CD4-positive, alpha-beta T cell (primary cell): Measurements from ENCODE around the gene DUSP18. TPM values are rescaled to one million over a fixed set of nuclear protein-coding genes. Genes with fewer than 3 reads are reported as not detected.

Experiments used
- ATAC-seq: fragments of 200-7000 bp; cut with Tn5 transposase; one replicate; pipeline ENCODE4 v1.10.0; 2022; ENCODE audit warnings: mild to moderate bottlenecking; ENCODE audit not compliant: poor library complexity
- CTCF ChIA-PET: fragments of 350-600 bp; sonication (Branson Sonifier 250); formaldehyde crosslinking; loops from one replicate; lab custom pipeline; 2021; ENCODE audit warnings: antibody characterized with exemption, inconsistent platforms; lab: Charles Lee
- POLR2A ChIA-PET: fragments of 350-600 bp; sonication (Branson Sonifier 250); formaldehyde crosslinking; loops from one replicate; lab custom pipeline; 2021; ENCODE audit warnings: antibody characterized with exemption, inconsistent platforms; lab: Charles Lee
- DNase-seq, 14 experiments: peaks; one replicate each; pipeline ENCODE4 v3.0.0-alpha.2; 2013 to 2020; ENCODE audit warnings: mixed read lengths in 2 of 14
- H3K27ac ChIP-seq, 2 donors: one replicate each; pipeline versions ENCODE4 v1.5.1 to v1.7.0; 2013; ENCODE audit warnings: low read length in 2 of 2, low read depth in 1 of 2, mild to moderate bottlenecking in 1 of 2
- H3K27me3 ChIP-seq, 2 experiments: 1 replicate in 1 of 2; 2 replicates in 1 of 2; pipeline versions ENCODE4 v1.6.1 to v1.7.0; 2013; ENCODE audit warnings: low read length in 2 of 2, control low read depth in 1 of 2, mild to moderate bottlenecking in 1 of 2, moderate library complexity in 1 of 2; ENCODE audit not compliant: insufficient read depth in 2 of 2, control insufficient read depth in 1 of 2
- H3K36me3 ChIP-seq: one replicate; pipeline ENCODE4 v1.6.1; 2013; ENCODE audit warnings: low read length, control low read depth; ENCODE audit not compliant: insufficient read depth
- H3K4me1 ChIP-seq: one replicate; pipeline ENCODE4 v1.6.1; 2013; ENCODE audit warnings: low read length, control low read depth; ENCODE audit not compliant: insufficient read depth
- H3K4me3 ChIP-seq: one replicate; pipeline ENCODE4 v1.5.1; 2013; ENCODE audit warnings: mild to moderate bottlenecking, low read length, moderate library complexity
- H3K9me3 ChIP-seq, 2 experiments: 1 replicate in 1 of 2; 2 replicates in 1 of 2; pipeline versions ENCODE4 v1.6.1 to v1.7.0; 2013; ENCODE audit warnings: low read length in 2 of 2, mild to moderate bottlenecking in 2 of 2, control low read depth in 1 of 2, moderate library complexity in 1 of 2; ENCODE audit not compliant: control insufficient read depth in 1 of 2, insufficient read depth in 1 of 2
- H3K27ac Mint-ChIP-seq: one replicate; pipeline ENCODE4 v1.8.0; 2020; ENCODE audit warnings: mixed read lengths
- H3K27me3 Mint-ChIP-seq: one replicate; pipeline ENCODE4 v1.8.0; 2021; ENCODE audit warnings: mixed read lengths
- H3K36me3 Mint-ChIP-seq: one replicate; pipeline ENCODE4 v1.8.0; 2021; ENCODE audit warnings: low read depth, mixed read lengths
- H3K4me1 Mint-ChIP-seq: one replicate; pipeline ENCODE4 v1.8.0; 2021; ENCODE audit warnings: low read depth, mixed read lengths
- H3K4me3 Mint-ChIP-seq: one replicate; pipeline ENCODE4 v1.8.0; 2020; ENCODE audit warnings: mild to moderate bottlenecking, mixed read lengths
- H3K9me3 Mint-ChIP-seq: one replicate; pipeline ENCODE4 v1.8.0; 2020; ENCODE audit warnings: mixed read lengths
- CTCF ChIP-seq: fragments of 200-600 bp; IDR thresholded peaks from one replicate; pipeline ENCODE4 v1.8.0; 2022; ENCODE audit warnings: antibody characterized with exemption, mild to moderate bottlenecking
- intact Hi-C, 2 experiments: fragments of 100-400 bp; cut with DNase I in 1 of 2; cut with micrococcal nuclease in 1 of 2; formaldehyde crosslinking; loops; one replicate each; pipeline versions ENCODE4 v1.15.1 to v1.9.0; 2023 to 2025; cut with DNase I, micrococcal nuclease
- total RNA-seq, 174 experiments: library from RNA in 2 of 174; stranded (reverse) in 2 of 174; gene quantifications; one replicate each; pipeline ENCODE4 v1.2.3 and lab custom pipeline; 2021 to 2026

The DUSP18 gene
- total RNA-seq, 2 experiments from 2014 or later: 5.7 to 6.2 TPM

- Mint-ChIP-seq H3K9me3 (no peaks in the 10 kb centered on the region), H3K27me3 (no peaks in the 10 kb centered on the region), H3K27ac (no peak overlapping the region), H3K36me3 (peaks cover 54% of the 10 kb centered on the region), H3K4me1 (peaks cover 13% of the 10 kb centered on the region), H3K4me3 (no peak overlapping the region)
- no peaks in the 10 kb centered on the region for H3K27me3 ChIP-seq
- H3K4me1 ChIP-seq: peaks cover 14% of the 10 kb centered on the region
- H3K36me3 ChIP-seq: peaks cover 31% of the 10 kb centered on the region
- CTCF ChIA-PET: interaction anchor here (1.9 kb wide), 1 partner anchor 28 kb away, joined by 5 read pairs; no protein-coding TSS in a partner anchor
- H3K9me3 ChIP-seq: no peaks in the 10 kb centered on the region
- ATAC-seq: no peak
- no peak for TF ChIP-seq CTCF
- no peak overlapping the region for H3K27ac ChIP-seq
- intact Hi-C loops: loop anchor here in 1 of 2 experiments (10.0 kb wide), 1 partner anchor 423 kb away; the partner anchor contains the start of gene SMTN
- DNase-seq: no peak
- POLR2A ChIA-PET: no interaction called here
- H3K4me3 ChIP-seq: no peak overlapping the region
Observed at GRCh38 chr22:30662040-30662439, 5.6 kb downstream of the DUSP18 start.

- Histone ChIP-seq H3K4me3 (no peak overlapping the region), H3K27me3 (no peaks in the 10 kb centered on the region), H3K36me3 (peaks cover 7% of the 10 kb centered on the region), H3K27ac (no peak overlapping the region), H3K4me1 (no peaks in the 10 kb centered on the region), H3K9me3 (no peaks in the 10 kb centered on the region)
- DNase-seq (no peak), ATAC-seq (no peak)
- Mint-ChIP-seq H3K27ac (no peak overlapping the region), H3K4me3 (no peak overlapping the region), H3K4me1 (no peaks in the 10 kb centered on the region), H3K9me3 (no peaks in the 10 kb centered on the region), H3K36me3 (peaks cover 18% of the 10 kb centered on the region), H3K27me3 (no peaks in the 10 kb centered on the region)
- no peak for TF ChIP-seq CTCF
- intact Hi-C loops: no loop called here
- POLR2A ChIA-PET: interaction anchor here (1.3 kb wide), 1 partner anchor 22 kb away, joined by 4 read pairs; no protein-coding TSS in a partner anchor
- CTCF ChIA-PET: no interaction called here
Observed at GRCh38 chr22:30655532-30655931, 12.1 kb downstream of the DUSP18 start.

- H3K36me3 Mint-ChIP-seq: peaks cover 6% of the 10 kb centered on the region
- H3K4me1 Mint-ChIP-seq: peaks cover under 1% of the 10 kb centered on the region
- no peak overlapping the region for H3K4me3 ChIP-seq
- intact Hi-C loops: no loop called here
- H3K9me3 ChIP-seq: no peaks in the 10 kb centered on the region
- no peaks in the 10 kb centered on the region for H3K9me3 Mint-ChIP-seq
- H3K4me3 Mint-ChIP-seq: no peak overlapping the region
- ChIA-PET POLR2A (interaction anchor here (1.3 kb wide), 1 partner anchor 21 kb away, joined by 4 read pairs; no protein-coding TSS in a partner anchor), CTCF (no interaction called here)
- H3K27me3 ChIP-seq: no peaks in the 10 kb centered on the region
- ATAC-seq (no peak), DNase-seq (no peak)
- H3K27ac Mint-ChIP-seq: no peak overlapping the region
- no peaks in the 10 kb centered on the region for H3K36me3 ChIP-seq
- no peak for TF ChIP-seq CTCF
- no peaks in the 10 kb centered on the region for H3K27me3 Mint-ChIP-seq
- peaks cover 4% of the 10 kb centered on the region for H3K4me1 ChIP-seq
- H3K27ac ChIP-seq: no peak overlapping the region
Observed at GRCh38 chr22:30654361-30654760, 13.3 kb downstream of the DUSP18 start.
